MG63 (cell line): ENCODE data around the gene SUPT4H1. TPM values are rescaled to one million over a fixed set of nuclear protein-coding genes. Genes with fewer than 3 reads are reported as not detected.

Experiments
- DNase-seq: peaks from one replicate; pipeline ENCODE4 v3.0.0-alpha.2; 2020
- H3K27me3 ChIP-seq: fragments of 250-450 bp; sonication (Bioruptor Pico); 2 replicates; pipeline ENCODE4 v1.5.1; 2020; ENCODE audit warnings: mild to moderate bottlenecking, moderate library complexity
- H3K36me3 ChIP-seq: fragments of 250-450 bp; sonication (Bioruptor Pico); 2 replicates; pipeline ENCODE4 v1.5.1; 2020; ENCODE audit warnings: mild to moderate bottlenecking, moderate library complexity
- H3K4me3 ChIP-seq: fragments of 250-450 bp; sonication (Bioruptor Pico); 2 replicates; pipeline ENCODE4 v1.5.1; 2020; ENCODE audit warnings: mild to moderate bottlenecking, moderate library complexity
- H3K9me3 ChIP-seq: fragments of 250-450 bp; sonication (Bioruptor Pico); 2 replicates; pipeline ENCODE4 v1.5.1; 2020; ENCODE audit warnings: mild to moderate bottlenecking, moderate library complexity
- total RNA-seq: library from RNA; depleted of rRNA; stranded (reverse); fragments of >200 nt; shearing (Covaris generic); gene quantifications from 2 replicates; pipeline ENCODE4 v1.2.3, GENCODE V29; 2014; ENCODE audit warnings: low replicate concordance

The SUPT4H1 gene
- total RNA-seq, 1 experiment from 2014 or later: 97.2 TPM

DNA sequence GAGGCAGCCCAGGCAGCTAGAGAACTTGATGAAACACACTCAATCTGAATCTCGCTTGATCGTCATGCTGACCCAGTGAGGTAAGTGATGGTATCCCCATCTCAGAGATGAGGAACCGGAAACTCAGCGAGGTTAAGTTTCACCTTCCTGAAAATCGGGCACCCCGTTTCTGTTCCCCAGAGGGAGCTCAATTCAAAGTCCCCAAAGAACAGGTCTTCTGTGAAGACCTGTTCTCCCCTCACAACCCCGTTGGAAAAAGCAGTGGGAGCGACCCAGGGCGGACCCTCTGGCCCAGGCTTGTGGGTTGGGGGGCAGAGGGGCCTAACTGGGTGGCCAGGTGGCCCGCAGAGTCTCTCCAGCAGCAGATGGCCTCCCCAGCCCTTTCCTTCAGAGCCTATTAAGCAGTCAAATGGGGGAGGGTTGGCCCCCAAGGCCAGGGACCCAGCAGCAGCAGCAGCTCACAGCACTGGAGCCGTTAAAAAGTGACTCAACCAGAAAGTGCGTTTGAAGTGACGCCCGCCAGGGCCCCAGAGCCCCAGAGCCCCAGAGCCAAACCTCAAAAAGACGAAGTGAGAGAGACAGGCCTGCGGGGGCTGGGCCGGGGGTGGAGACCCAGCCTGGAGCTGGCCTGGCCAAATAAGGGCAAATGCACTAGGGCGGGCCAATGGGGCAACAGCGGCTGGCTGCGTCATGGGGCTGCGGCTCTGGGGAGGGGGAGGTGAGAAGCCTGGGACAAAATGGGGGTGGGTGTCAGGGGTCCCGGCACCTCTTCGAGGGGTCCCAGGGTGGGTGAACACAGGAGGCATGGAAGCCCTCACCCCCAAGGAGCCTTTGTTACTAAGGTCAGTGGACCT lies 14.2 kb downstream of the SUPT4H1 start:
- H3K9me3 ChIP-seq: no peaks in the 10 kb centered on the region
- peak overlapping the region; percentile 44 for H3K4me3 ChIP-seq
- DNase-seq: peak; percentile 98
- H3K36me3 ChIP-seq: peaks cover 3% of the 10 kb centered on the region; the same call in 1 of the 2 replicates
- no peaks in the 10 kb centered on the region for H3K27me3 ChIP-seq

DNA sequence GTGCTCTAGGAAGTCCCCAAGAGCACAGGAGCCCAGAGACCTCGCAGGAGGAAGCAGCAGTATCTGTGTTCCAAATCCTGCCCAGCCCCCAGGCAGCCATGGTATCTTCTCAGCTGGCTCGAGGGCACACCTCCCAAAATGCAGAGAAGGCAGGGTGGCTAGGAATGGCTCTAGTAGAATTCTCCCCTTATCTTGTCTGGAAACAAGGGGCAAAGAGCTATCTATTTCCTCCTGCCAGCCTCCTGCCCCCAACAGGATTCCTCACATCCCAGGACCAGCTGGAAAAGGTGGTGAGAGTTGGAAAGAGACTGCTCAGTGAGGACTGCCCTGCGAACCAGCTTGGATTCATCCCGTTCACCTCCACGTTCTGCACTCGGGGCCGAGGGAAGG lies 14.8 kb downstream of the SUPT4H1 start:
- Histone ChIP-seq H3K27me3 (no peaks in the 10 kb centered on the region), H3K4me3 (peak overlapping the region; percentile 24), H3K36me3 (peaks cover 3% of the 10 kb centered on the region; the same call in 1 of the 2 replicates), H3K9me3 (no peaks in the 10 kb centered on the region)
- DNase-seq: peak; percentile 31

- H3K36me3 ChIP-seq: peaks cover 3% of the 10 kb centered on the region; the same call in 1 of the 2 replicates
- DNase-seq: peak; percentile 84
- H3K27me3 ChIP-seq: no peaks in the 10 kb centered on the region
These were observed 15.4 kb downstream of the SUPT4H1 start for GRCh38 chr17:58336456-58337209.

DNA sequence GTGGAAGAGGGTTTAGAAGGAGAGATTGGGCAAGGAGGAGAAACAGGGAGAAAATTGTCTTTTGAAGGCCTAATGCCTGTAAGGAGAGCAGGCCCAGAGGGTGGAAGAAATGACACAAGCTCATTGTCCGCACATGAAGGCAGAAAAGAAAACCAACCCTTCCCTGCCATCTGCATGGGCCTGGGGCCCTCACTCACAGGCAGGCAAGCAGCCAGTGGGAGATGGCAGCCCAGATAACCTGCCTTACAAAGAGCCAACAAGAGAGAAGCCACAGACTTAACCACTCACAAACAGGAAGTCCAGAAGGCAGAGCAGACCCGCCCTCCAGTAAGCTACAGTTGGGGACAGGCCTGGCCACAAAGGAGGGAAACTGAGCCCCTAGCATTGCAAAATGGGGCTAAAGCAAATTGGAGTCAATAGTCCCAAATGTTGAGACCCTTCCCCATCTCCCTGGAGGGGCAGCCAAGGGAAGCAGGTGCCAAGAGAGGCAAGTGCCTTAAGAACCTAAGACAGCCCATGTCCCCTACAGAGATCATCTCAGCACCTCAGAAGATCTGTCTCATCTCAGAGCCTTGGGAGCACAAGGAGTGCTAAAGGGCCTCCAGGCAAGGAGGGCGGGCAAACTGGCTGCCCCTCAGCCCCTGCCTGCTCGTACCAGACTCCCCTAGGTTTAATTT lies 16.1 kb downstream of the SUPT4H1 start:
- H3K4me3 ChIP-seq: no peak overlapping the region
- no peaks in the 10 kb centered on the region for H3K27me3 ChIP-seq
- DNase-seq: peak; percentile 20
- peaks cover 3% of the 10 kb centered on the region; the same call in 1 of the 2 replicates for H3K36me3 ChIP-seq
- no peaks in the 10 kb centered on the region for H3K9me3 ChIP-seq

More at GRCh38 chr17:58336456-58337209, 15.4 kb downstream of the SUPT4H1 start:
- Histone ChIP-seq H3K9me3 (no peaks in the 10 kb centered on the region), H3K4me3 (no peak overlapping the region)

- Histone ChIP-seq H3K27me3 (no peaks in the 10 kb centered on the region), H3K9me3 (no peaks in the 10 kb centered on the region), H3K36me3 (peaks cover 3% of the 10 kb centered on the region; the same call in 1 of the 2 replicates), H3K4me3 (no peak overlapping the region)
- no peak for DNase-seq
These were observed 16.8 kb downstream of the SUPT4H1 start for GRCh38 chr17:58335061-58335731.

DNA sequence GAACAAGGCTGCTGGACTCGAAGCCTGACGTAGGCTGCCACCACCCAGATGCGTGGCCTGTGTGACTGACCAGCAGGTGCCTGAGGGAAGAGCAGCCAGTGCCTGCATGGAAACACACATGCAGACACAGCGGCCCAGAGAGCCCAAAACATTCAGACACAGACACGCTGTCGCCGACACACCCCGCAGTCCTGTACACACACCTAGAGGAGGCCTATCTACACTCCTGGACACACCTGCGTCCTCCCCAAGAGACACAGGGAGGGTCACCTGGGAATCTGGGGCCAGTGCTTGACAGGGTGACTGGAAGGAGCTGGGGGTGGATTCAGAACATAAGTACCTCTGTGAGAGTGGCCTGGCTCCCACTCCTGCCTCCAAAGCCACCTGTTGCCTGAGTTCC lies 17.3 kb downstream of the SUPT4H1 start:
- no peaks in the 10 kb centered on the region for H3K27me3 ChIP-seq
- no peak for DNase-seq
- peaks cover 3% of the 10 kb centered on the region; the same call in 1 of the 2 replicates for H3K36me3 ChIP-seq

GRCh38 chr17:58334256-58334655 lies 17.7 kb downstream of the SUPT4H1 start:
- no peak for DNase-seq
- peaks cover 2% of the 10 kb centered on the region; the same call in 1 of the 2 replicates for H3K36me3 ChIP-seq
- no peaks in the 10 kb centered on the region for H3K27me3 ChIP-seq
- H3K4me3 ChIP-seq: no peak overlapping the region
- no peaks in the 10 kb centered on the region for H3K9me3 ChIP-seq

More for the DNA sequence above, 17.3 kb downstream of the SUPT4H1 start:
- no peak overlapping the region for H3K4me3 ChIP-seq
- H3K9me3 ChIP-seq: no peaks in the 10 kb centered on the region

- Histone ChIP-seq H3K27me3 (no peaks in the 10 kb centered on the region), H3K4me3 (no peak overlapping the region), H3K36me3 (no peaks in the 10 kb centered on the region), H3K9me3 (no peaks in the 10 kb centered on the region)
- DNase-seq: no peak
These were observed 18.2 kb downstream of the SUPT4H1 start for GRCh38 chr17:58333736-58334207.

DNA sequence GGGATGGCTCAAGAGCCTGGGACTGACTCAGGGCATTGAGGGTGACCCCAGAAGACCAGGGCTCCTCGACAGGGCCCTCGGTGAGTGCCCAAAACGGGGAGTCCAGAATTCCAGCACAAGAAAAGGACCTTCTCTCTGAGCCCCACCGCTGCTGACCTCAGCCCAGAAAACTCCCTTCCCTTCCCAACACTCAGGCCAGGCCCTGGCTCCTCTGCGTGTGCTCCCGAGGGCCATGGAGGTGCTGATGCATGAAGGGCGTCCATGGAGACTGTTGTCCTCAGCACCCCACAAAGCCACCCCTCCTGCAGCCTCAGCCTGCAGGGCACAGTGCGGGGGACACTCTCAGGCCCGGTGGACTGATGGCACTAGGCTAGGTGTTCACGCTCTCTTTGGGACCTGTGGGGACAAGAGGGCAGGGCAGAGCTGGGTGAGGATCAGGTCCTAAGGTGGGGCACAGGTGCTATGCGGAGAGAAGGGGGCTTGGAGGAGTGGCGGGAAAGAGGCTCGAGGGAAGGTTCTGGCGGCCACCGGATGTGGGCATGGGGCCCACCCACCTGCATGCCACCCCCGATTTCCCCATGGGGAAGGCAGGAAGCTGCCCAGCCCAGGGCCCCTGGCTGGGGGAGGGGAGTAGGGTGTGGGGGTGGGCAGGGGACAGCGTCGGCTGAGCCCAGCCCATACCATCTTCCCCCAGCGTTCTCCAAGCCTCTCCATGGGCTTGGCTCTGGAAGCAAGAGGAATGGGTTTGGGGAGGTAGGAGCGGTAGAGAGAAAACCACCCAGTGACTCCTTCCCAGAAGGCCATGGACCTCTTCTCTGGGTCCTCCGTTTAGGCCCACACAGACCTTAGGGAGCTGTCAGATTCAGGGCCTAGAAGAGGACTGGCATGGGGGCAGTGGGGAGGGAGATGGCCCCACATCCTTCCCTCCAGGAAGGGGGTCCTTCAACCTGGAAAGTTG lies 18.9 kb downstream of the SUPT4H1 start:
- no peaks in the 10 kb centered on the region for H3K9me3 ChIP-seq
- no peaks in the 10 kb centered on the region for H3K27me3 ChIP-seq
- H3K36me3 ChIP-seq: no peaks in the 10 kb centered on the region
- H3K4me3 ChIP-seq: no peak overlapping the region
- DNase-seq: no peak

DNA sequence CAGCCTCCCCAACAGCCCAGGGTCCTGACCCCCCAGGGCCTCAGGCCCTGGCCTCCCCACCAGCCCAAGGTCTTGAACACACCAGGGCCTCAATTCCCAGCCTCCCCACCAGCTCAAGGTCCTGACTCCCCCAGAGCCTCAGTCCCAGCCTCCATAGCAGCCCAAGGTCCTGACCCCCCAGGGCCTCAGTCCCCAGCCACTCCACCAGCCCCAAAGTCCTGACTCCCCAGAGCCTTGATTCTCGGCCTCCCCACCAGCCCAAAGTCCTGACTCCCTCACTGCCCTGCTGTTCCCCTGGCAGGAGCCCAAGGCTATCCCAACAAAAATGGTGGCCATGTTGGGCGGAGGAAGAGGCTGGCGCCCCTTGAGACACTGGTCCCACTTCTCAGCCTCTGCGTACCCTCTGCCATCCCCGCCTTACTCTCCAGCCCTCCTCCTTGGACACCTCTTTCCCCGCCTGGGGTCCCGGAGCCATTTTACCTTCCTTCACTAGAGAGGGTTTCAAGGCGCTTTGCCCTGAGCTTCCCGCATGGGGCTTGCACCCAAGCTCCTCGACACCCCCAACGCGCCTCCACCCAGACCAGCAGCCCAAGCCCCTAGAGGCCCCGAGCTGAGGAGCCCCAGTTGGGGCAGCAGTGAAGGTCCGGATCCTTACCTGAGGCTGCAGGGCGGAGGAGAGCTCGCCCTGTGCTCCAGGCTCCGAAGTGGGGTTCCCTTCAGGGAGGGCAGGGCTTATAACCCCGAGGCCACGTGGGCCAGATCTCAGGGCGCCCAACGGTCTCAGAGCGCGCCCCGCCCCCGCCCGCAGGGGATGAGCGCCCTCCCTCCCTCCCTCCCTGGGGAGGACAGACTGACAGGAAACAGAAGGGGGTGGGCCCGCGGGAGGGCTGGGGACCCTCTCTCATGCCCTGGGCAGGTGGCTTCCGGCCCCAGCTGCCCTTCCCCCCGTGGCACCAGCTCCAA lies 19.9 kb downstream of the SUPT4H1 start:
- Histone ChIP-seq H3K27me3 (no peaks in the 10 kb centered on the region), H3K9me3 (no peaks in the 10 kb centered on the region), H3K4me3 (no peak overlapping the region), H3K36me3 (no peaks in the 10 kb centered on the region)
- no peak for DNase-seq

DNA sequence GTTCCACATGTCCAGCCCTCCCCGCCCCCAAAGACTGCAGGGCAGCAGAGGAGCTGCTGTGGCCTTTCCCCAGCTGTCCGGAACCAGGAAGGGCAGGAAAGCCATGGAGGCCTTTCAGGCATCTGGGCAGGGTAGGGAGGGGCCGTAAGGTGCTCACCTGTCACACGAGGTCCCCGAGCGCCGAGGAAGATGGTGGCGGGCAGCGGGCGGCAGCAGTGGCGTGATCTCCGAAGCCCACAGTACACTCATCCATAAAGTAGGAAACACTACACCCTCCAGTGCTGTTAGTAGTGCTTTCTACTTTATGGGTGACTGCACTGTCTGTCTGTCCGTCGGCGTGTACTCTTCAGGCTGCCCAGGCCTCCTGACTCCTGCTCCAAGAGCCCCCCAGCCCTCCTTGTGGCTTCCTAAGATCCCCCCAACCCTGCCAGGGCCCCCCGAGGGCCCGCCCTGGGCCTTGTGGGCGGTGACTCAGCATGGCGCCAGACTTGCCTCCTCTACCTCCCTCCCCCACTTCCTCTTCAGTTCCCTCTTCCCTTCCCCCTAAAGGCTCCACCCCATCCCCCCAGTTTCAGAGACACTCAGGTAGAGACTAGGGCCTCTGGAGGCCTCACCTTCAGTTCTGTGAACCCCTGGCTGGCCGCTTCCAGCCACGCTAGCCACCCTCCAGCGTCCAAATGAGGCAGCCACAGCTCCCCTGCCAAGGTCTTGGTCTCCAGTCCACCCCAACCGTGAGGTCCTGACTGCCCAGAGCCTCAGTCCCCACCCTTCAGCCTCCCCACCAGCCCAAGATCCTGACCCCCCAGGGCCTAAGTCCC lies 20.8 kb downstream of the SUPT4H1 start:
- Histone ChIP-seq H3K36me3 (no peaks in the 10 kb centered on the region), H3K9me3 (no peaks in the 10 kb centered on the region), H3K4me3 (no peak overlapping the region), H3K27me3 (no peaks in the 10 kb centered on the region)
- DNase-seq: no peak

DNA sequence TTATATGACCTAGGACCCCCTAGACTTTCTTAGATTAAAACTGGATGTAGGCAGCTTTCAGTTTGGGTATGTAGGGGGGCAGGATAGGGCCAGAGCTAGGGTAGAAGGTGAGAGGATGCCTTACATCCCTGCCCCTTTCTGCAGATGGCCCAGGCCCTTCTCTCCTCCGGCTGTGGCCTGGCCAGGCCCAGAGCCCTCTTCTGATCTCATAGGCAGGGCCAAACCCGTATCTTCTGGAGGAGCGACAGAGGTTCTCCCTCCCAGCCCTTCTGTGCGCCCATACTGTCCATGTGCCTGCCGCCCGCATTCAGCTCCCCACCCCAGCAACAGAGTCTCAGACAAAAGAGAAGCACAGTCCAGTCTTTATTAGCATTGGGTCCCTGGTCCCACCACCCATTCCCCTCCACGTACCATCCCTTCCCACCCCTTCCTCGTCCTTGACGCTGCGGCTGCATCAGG lies 21.4 kb downstream of the SUPT4H1 start:
- no peaks in the 10 kb centered on the region for H3K36me3 ChIP-seq
- no peak for DNase-seq
- H3K27me3 ChIP-seq: no peaks in the 10 kb centered on the region
- H3K9me3 ChIP-seq: no peaks in the 10 kb centered on the region
- H3K4me3 ChIP-seq: no peak overlapping the region

- Histone ChIP-seq H3K9me3 (no peaks in the 10 kb centered on the region), H3K4me3 (no peak overlapping the region), H3K36me3 (no peaks in the 10 kb centered on the region), H3K27me3 (no peaks in the 10 kb centered on the region)
- DNase-seq: no peak
These were observed 22.0 kb downstream of the SUPT4H1 start for GRCh38 chr17:58329810-58330537.
